IMR-90 (cell line): Measurements from ENCODE around the gene IRAG1.

Experiments
- CHD1 ChIP-seq: IDR thresholded peaks from 2 replicates; pipeline ENCODE4 v1.6.1; 2012; ENCODE audit warnings: low read depth, low read length, improper control_type of control experiment
- FOS ChIP-seq: fragments of 150-350 bp; IDR thresholded peaks from 2 replicates; pipeline ENCODE4 v1.6.1; 2016; ENCODE audit warnings: low read depth, low read length
- MAFK ChIP-seq: IDR thresholded peaks from 2 replicates; pipeline ENCODE4 v1.6.1; 2012; ENCODE audit warnings: low read depth, low read length, improper control_type of control experiment
- MXI1 ChIP-seq: IDR thresholded peaks from 2 replicates; pipeline ENCODE4 v1.6.1; 2012; ENCODE audit warnings: low read depth, mild to moderate bottlenecking, low read length, moderate library complexity, borderline replicate concordance
- NFE2L2 ChIP-seq: fragments of 150-350 bp; IDR thresholded peaks from 2 replicates; pipeline ENCODE4 v1.6.1; 2016; ENCODE audit warnings: low read depth, mild to moderate bottlenecking, low read length
- POLR2A ChIP-seq: IDR thresholded peaks from 2 replicates; pipeline ENCODE4 v1.6.1; 2012; ENCODE audit warnings: mild to moderate bottlenecking, low read depth, low read length
- RAD21 ChIP-seq: IDR thresholded peaks from 2 replicates; pipeline ENCODE4 v1.6.1; 2012; ENCODE audit warnings: low read length, improper control_type of control experiment
- RCOR1 ChIP-seq: IDR thresholded peaks from 2 replicates; pipeline ENCODE4 v1.6.1; 2012; ENCODE audit warnings: mild to moderate bottlenecking, low read length, improper control_type of control experiment; ENCODE audit not compliant: insufficient replicate concordance
- RFX5 ChIP-seq: IDR thresholded peaks from 2 replicates; pipeline ENCODE4 v1.8.0; 2012; ENCODE audit warnings: low read depth, mild to moderate bottlenecking, low read length, moderate library complexity
- SMC3 ChIP-seq: fragments of 150-350 bp; IDR thresholded peaks from 2 replicates; pipeline ENCODE4 v1.6.1; 2016; ENCODE audit warnings: low read depth, mild to moderate bottlenecking, antibody characterized with exemption, low read length, moderate library complexity
- TF ChIP-seq, protein P1 (sequence below): conservative IDR thresholded peaks from 2 replicates; pipeline ENCODE4 v1.5.1; 2012; ENCODE audit warnings: mild to moderate bottlenecking, low read depth, low read length, improper control_type of control experiment
- TF ChIP-seq, protein P2 (sequence below): fragments of 150-350 bp; IDR thresholded peaks from 2 replicates; pipeline ENCODE4 v1.6.1; 2017; ENCODE audit warnings: mild to moderate bottlenecking, antibody characterized with exemption, low read length, low read depth

DNA sequence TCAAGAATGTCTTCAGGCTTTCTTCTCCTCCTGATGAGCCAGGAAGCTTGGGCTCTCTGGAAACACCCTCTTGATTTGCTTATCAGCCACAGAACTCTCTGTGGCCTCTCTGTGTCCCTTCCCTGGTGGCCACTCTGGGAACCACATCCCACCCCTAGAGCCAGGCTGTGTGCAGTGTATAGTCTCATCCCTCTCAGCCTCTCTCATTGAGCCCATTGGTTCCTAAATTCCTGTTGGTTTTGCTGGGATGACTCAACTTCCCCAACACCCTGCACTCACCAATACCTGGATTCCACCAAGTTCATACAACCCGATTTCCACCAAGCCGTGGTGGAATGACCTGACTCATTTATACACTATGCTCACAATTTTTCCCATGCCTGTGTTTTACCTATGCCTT, 5.2 kb downstream of the IRAG1 start:
- TF ChIP-seq CHD1 (no peak), FOS (no peak), SMC3 (no peak), RAD21 (no peak), RFX5 (no peak), POLR2A (no peak), MAFK (no peak), RCOR1 (no peak), NFE2L2 (no peak), MXI1 (no peak)
- TF ChIP-seq, protein P1, sequence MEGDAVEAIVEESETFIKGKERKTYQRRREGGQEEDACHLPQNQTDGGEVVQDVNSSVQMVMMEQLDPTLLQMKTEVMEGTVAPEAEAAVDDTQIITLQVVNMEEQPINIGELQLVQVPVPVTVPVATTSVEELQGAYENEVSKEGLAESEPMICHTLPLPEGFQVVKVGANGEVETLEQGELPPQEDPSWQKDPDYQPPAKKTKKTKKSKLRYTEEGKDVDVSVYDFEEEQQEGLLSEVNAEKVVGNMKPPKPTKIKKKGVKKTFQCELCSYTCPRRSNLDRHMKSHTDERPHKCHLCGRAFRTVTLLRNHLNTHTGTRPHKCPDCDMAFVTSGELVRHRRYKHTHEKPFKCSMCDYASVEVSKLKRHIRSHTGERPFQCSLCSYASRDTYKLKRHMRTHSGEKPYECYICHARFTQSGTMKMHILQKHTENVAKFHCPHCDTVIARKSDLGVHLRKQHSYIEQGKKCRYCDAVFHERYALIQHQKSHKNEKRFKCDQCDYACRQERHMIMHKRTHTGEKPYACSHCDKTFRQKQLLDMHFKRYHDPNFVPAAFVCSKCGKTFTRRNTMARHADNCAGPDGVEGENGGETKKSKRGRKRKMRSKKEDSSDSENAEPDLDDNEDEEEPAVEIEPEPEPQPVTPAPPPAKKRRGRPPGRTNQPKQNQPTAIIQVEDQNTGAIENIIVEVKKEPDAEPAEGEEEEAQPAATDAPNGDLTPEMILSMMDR: 0 out of 2 replicates have a peak, but pooled peaks have one; percentile 6
- TF ChIP-seq, protein P2, sequence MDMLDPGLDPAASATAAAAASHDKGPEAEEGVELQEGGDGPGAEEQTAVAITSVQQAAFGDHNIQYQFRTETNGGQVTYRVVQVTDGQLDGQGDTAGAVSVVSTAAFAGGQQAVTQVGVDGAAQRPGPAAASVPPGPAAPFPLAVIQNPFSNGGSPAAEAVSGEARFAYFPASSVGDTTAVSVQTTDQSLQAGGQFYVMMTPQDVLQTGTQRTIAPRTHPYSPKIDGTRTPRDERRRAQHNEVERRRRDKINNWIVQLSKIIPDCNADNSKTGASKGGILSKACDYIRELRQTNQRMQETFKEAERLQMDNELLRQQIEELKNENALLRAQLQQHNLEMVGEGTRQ: no peak
